ENCODE results near the gene TRUB2. TPM values are rescaled to one million over a fixed set of nuclear protein-coding genes. Genes with fewer than 3 reads are reported as not detected.

The TRUB2 gene
- total and polyA plus RNA-seq, 2 of the 13 experiments (the other 11 are each of a cell fraction or from before 2014, with no cell fraction given) = 22.3 to 41.2 TPM

DNA sequence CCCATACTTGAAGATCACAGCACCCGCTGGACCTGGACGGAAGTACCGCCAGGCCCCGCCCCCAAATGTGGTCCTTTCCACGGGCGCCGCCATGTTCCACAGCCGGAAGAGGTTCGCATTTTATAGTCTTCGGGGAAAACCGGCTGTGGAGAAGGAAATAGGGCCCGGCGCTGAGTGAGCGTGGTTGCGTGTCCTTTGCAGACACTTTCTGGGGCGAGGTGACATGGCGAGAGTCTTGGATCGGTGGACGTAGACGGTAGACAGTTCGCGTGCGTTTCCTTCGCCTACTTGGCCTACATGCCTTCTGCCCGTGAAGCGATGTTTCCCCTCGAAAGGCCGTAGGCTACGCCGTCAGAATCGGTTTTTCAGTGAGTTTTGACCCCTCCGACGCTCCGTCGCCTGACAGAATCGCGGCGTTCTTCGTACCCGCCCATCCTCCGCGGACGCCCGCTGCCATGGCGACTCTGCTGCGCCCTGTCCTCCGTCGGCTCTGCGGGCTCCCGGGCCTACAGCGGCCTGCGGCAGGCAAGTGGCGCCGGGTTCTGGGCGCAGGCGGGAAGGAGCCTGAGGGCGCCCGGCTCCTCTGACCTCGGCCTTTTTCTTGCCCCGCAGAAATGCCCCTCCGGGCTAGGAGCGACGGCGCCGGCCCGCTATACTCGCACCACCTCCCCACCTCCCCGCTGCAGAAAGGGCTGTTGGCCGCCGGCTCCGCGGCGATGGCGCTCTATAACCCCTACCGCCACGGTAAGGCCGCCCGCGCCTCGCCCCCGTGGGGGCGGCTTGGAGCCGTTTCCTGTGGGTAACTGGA, at the start of gene TRUB2, which contains the start of gene COQ4 (continued):
- TF ChIP-seq, protein P1, sequence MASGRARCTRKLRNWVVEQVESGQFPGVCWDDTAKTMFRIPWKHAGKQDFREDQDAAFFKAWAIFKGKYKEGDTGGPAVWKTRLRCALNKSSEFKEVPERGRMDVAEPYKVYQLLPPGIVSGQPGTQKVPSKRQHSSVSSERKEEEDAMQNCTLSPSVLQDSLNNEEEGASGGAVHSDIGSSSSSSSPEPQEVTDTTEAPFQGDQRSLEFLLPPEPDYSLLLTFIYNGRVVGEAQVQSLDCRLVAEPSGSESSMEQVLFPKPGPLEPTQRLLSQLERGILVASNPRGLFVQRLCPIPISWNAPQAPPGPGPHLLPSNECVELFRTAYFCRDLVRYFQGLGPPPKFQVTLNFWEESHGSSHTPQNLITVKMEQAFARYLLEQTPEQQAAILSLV (CRISPR knock-in tag; IDR thresholded peaks at IDR 0.05; ENCODE audit: borderline replicate concordance) = peak; percentile 82; the same call in 1 of the 2 replicates
- TF ChIP-seq HNRNPUL1 (IDR thresholded peaks at IDR 0.05; ENCODE audit: low read depth, low read length) (no peak), FOXJ3 (CRISPR knock-in tag; IDR thresholded peaks at IDR 0.05; ENCODE audit: borderline replicate concordance) (peak; percentile 77; the same call in 1 of the 2 replicates), ZNF343 (CRISPR knock-in tag; IDR thresholded peaks at IDR 0.05) (no peak), ZSCAN20 (CRISPR knock-in tag; IDR thresholded peaks at IDR 0.05; ENCODE audit: borderline replicate concordance) (no peak), GATAD2A (CRISPR knock-in tag; IDR thresholded peaks at IDR 0.05) (peak; percentile 37; the same call in 1 of the 2 replicates), ZFP82 (CRISPR knock-in tag; IDR thresholded peaks at IDR 0.05; ENCODE audit: borderline replicate concordance) (no peak; the same call in 1 of the 2 replicates), ZMAT3 (CRISPR knock-in tag; conservative IDR thresholded peaks at IDR 0.05) (peak; percentile 60; the same call in 1 of the 2 replicates), CHD4 (IDR thresholded peaks at IDR 0.05; ENCODE audit: borderline replicate concordance, low read length) (no peak), ZNF574 (CRISPR knock-in tag; IDR thresholded peaks at IDR 0.05) (peak; percentile 92), PHF21A (CRISPR knock-in tag; IDR thresholded peaks at IDR 0.05) (peak; percentile 81), MTERF4 (CRISPR knock-in tag; IDR thresholded peaks at IDR 0.05) (no peak; the same call in 1 of the 2 replicates), SIN3B (IDR thresholded peaks at IDR 0.05; ENCODE audit: low read length) (peak; percentile 90), POLR2A (IDR thresholded peaks at IDR 0.05; ENCODE audit: insufficient read depth in 1 of 2, low read depth in 2 of 2, low read length in 2 of 2) (peak; percentile 80 to 85; a peak in 3 of 4 replicates), TOPORS (CRISPR knock-in tag; IDR thresholded peaks at IDR 0.05) (no peak), BRCA1 (CRISPR knock-in tag; IDR thresholded peaks at IDR 0.05) (no peak; the same call in none of the 2 replicates)
- TF ChIP-seq, protein P2, sequence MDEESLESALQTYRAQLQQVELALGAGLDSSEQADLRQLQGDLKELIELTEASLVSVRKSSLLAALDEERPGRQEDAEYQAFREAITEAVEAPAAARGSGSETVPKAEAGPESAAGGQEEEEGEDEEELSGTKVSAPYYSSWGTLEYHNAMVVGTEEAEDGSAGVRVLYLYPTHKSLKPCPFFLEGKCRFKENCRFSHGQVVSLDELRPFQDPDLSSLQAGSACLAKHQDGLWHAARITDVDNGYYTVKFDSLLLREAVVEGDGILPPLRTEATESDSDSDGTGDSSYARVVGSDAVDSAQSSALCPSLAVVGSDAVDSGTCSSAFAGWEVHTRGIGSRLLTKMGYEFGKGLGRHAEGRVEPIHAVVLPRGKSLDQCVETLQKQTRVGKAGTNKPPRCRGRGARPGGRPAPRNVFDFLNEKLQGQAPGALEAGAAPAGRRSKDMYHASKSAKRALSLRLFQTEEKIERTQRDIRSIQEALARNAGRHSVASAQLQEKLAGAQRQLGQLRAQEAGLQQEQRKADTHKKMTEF (CRISPR knock-in tag; IDR thresholded peaks at IDR 0.05) = peak; percentile 94
- TF ChIP-seq, protein P3, sequence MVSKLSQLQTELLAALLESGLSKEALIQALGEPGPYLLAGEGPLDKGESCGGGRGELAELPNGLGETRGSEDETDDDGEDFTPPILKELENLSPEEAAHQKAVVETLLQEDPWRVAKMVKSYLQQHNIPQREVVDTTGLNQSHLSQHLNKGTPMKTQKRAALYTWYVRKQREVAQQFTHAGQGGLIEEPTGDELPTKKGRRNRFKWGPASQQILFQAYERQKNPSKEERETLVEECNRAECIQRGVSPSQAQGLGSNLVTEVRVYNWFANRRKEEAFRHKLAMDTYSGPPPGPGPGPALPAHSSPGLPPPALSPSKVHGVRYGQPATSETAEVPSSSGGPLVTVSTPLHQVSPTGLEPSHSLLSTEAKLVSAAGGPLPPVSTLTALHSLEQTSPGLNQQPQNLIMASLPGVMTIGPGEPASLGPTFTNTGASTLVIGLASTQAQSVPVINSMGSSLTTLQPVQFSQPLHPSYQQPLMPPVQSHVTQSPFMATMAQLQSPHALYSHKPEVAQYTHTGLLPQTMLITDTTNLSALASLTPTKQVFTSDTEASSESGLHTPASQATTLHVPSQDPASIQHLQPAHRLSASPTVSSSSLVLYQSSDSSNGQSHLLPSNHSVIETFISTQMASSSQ (IDR thresholded peaks at IDR 0.05; ENCODE audit: low read depth) = 0 out of 2 replicates have a peak, but pooled peaks have one; percentile 42
- TF ChIP-seq, protein P3 (CRISPR knock-in tag; IDR thresholded peaks at IDR 0.05; ENCODE audit: borderline replicate concordance) = peak; percentile 72
